ENCODE data around the gene EPS8.

EPS8 gene

DNA sequence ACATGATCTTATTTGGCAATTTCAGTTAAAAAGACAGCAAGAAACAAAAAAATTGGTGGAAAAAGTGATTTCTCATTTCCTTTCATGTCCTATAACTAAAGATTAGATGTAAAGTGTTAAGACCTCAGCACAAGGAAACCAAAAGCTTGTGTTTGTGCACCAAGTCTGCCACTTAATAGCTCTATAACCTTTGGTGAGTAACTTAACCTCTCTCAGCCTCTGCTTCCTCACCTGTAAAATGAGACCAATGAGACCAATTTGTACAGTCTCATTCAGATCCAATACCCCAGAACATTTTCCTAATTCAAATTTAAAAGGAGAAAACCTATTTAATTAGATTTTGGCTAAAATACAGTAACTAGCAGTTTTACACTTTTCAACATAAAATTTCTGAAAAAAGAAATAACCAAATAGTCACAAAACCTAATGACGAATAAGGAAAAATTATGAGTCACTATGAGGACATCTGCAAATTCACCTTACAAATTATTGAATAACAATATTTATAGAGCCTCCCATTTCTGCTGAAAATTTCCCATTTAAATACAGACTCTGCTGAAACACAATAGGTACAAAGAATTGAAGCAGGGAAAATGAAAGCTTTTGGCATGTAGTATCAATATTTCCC is 71.1 kb downstream of the EPS8 start:
- Histone ChIP-seq H3K9me2 (replicated peaks; ENCODE audit: low read depth, low read length) (no peaks in the 10 kb centered on the region), H3K27me3 (ENCODE audit: insufficient read depth, low read length, poor library complexity, severe bottlenecking) (no peaks in the 10 kb centered on the region), H4K20me1 (ENCODE audit: insufficient read depth, low read length, poor library complexity, severe bottlenecking) (no peaks in the 10 kb centered on the region), H3K4me1 (ENCODE audit: insufficient read depth, low read length, poor library complexity, severe bottlenecking) (no peaks in the 10 kb centered on the region), H2AFZ (ENCODE audit: low read length) (no peak overlapping the region), H3F3A (ENCODE audit: low read depth) (no peaks in the 10 kb centered on the region), H3K79me2 (ENCODE audit: insufficient read depth, low read length) (no peaks in the 10 kb centered on the region), H3K9me3 (ENCODE audit: insufficient read depth, low read depth, low read length) (no peaks in the 10 kb centered on the region), H3K4me3 (ENCODE audit: low read length, poor library complexity, severe bottlenecking) (no peak overlapping the region), H3K36me3 (ENCODE audit: insufficient read depth, low read length) (no peaks in the 10 kb centered on the region), H3K4me2 (ENCODE audit: low read depth, low read length, poor library complexity, severe bottlenecking) (no peak overlapping the region), H3K9ac (ENCODE audit: low read depth, low read length, poor library complexity, severe bottlenecking) (no peak overlapping the region)
- TF ChIP-seq, protein P1, sequence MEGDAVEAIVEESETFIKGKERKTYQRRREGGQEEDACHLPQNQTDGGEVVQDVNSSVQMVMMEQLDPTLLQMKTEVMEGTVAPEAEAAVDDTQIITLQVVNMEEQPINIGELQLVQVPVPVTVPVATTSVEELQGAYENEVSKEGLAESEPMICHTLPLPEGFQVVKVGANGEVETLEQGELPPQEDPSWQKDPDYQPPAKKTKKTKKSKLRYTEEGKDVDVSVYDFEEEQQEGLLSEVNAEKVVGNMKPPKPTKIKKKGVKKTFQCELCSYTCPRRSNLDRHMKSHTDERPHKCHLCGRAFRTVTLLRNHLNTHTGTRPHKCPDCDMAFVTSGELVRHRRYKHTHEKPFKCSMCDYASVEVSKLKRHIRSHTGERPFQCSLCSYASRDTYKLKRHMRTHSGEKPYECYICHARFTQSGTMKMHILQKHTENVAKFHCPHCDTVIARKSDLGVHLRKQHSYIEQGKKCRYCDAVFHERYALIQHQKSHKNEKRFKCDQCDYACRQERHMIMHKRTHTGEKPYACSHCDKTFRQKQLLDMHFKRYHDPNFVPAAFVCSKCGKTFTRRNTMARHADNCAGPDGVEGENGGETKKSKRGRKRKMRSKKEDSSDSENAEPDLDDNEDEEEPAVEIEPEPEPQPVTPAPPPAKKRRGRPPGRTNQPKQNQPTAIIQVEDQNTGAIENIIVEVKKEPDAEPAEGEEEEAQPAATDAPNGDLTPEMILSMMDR (conservative IDR thresholded peaks at IDR 0.05; ENCODE audit: low read length), result no peak
- no peak for TF ChIP-seq EZH2phosphoT487 (IDR thresholded peaks at IDR 0.05; ENCODE audit: borderline replicate concordance)

DNA sequence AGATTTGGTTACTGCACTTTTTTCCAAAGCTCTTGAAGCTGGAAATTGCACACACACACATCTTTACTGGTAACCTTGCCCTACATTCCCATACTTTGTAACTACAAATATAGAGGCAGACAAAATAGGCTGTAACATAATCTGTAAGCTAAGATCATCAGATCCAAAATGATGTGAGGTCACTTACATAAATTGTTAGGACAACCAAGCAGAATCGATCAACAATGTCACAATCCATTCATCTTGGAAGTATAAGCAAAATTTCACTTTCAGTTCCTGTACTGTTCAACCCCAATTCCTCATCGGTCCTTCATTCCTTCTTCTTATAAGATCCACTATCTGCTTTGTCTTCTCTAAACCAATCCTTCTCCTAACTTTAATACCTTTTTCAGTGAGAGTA is 72.6 kb downstream of the EPS8 start:
- Histone ChIP-seq H3K9ac (ENCODE audit: low read depth, low read length, poor library complexity, severe bottlenecking) (no peak overlapping the region), H3K4me1 (ENCODE audit: insufficient read depth, low read length, poor library complexity, severe bottlenecking) (no peaks in the 10 kb centered on the region), H3K4me2 (ENCODE audit: low read depth, low read length, poor library complexity, severe bottlenecking) (no peak overlapping the region)

DNA sequence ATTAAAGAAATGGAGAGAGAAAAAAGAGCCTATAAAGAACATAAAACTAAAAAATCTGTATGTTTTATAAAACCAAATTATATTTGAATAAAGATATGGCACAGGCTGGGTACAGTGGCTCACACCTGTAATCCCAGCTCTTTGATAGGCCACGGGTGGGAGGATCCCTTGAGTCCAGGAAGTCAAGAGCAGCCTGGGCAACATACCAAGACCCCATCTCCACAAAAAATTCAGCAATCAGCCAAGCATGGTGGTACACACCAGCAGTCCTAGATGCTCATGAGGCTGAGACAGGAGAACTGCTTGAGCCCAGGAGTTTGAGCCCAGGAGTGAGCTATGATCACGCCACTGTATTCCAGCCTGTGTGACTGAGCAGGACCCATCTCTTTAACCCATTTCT is 74.9 kb downstream of the EPS8 start:
- H3K4me3 ChIP-seq (ENCODE audit: low read length, poor library complexity, severe bottlenecking), result no peak overlapping the region
- no peak overlapping the region for H3K9ac ChIP-seq (ENCODE audit: low read depth, low read length, poor library complexity, severe bottlenecking)
- H3K4me2 ChIP-seq (ENCODE audit: low read depth, low read length, poor library complexity, severe bottlenecking), result no peak overlapping the region
- H3K36me3 ChIP-seq (ENCODE audit: insufficient read depth, low read length), result no peaks in the 10 kb centered on the region
- no peaks in the 10 kb centered on the region for H3F3A ChIP-seq (ENCODE audit: low read depth)
- H2AFZ ChIP-seq (ENCODE audit: low read length), result no peak overlapping the region
- H3K9me3 ChIP-seq (ENCODE audit: insufficient read depth, low read depth, low read length), result no peaks in the 10 kb centered on the region
- H4K20me1 ChIP-seq (ENCODE audit: insufficient read depth, low read length, poor library complexity, severe bottlenecking), result no peaks in the 10 kb centered on the region
- H3K4me1 ChIP-seq (ENCODE audit: insufficient read depth, low read length, poor library complexity, severe bottlenecking), result no peaks in the 10 kb centered on the region
- TF ChIP-seq, protein P1 (conservative IDR thresholded peaks at IDR 0.05; ENCODE audit: low read length), result no peak
- TF ChIP-seq EZH2phosphoT487 (IDR thresholded peaks at IDR 0.05; ENCODE audit: borderline replicate concordance), result no peak
- H3K79me2 ChIP-seq (ENCODE audit: insufficient read depth, low read length), result no peaks in the 10 kb centered on the region
- no peaks in the 10 kb centered on the region for H3K27me3 ChIP-seq (ENCODE audit: insufficient read depth, low read length, poor library complexity, severe bottlenecking)
- H3K9me2 ChIP-seq (replicated peaks; ENCODE audit: low read depth, low read length), result no peaks in the 10 kb centered on the region

More for the DNA sequence above, 72.6 kb downstream of the EPS8 start:
- no peaks in the 10 kb centered on the region for H3K79me2 ChIP-seq (ENCODE audit: insufficient read depth, low read length)
- no peaks in the 10 kb centered on the region for H3K27me3 ChIP-seq (ENCODE audit: insufficient read depth, low read length, poor library complexity, severe bottlenecking)
- H3K36me3 ChIP-seq (ENCODE audit: insufficient read depth, low read length), result no peaks in the 10 kb centered on the region
- no peak for TF ChIP-seq EZH2phosphoT487 (IDR thresholded peaks at IDR 0.05; ENCODE audit: borderline replicate concordance)
- TF ChIP-seq, protein P1 (conservative IDR thresholded peaks at IDR 0.05; ENCODE audit: low read length), result no peak
- no peaks in the 10 kb centered on the region for H3K9me3 ChIP-seq (ENCODE audit: insufficient read depth, low read depth, low read length)
- H3K4me3 ChIP-seq (ENCODE audit: low read length, poor library complexity, severe bottlenecking), result no peak overlapping the region
- no peaks in the 10 kb centered on the region for H3F3A ChIP-seq (ENCODE audit: low read depth)
- no peaks in the 10 kb centered on the region for H3K9me2 ChIP-seq (replicated peaks; ENCODE audit: low read depth, low read length)
- H4K20me1 ChIP-seq (ENCODE audit: insufficient read depth, low read length, poor library complexity, severe bottlenecking), result no peaks in the 10 kb centered on the region
- no peak overlapping the region for H2AFZ ChIP-seq (ENCODE audit: low read length)
